ENCODE measurements around the gene CCDC146.
"Not testable (repeated sequence)": the region's sequence is repeated elsewhere in the genome, so short reads cannot be mapped to it uniquely, and the experiment has no call there.

The CCDC146 gene

DNA sequence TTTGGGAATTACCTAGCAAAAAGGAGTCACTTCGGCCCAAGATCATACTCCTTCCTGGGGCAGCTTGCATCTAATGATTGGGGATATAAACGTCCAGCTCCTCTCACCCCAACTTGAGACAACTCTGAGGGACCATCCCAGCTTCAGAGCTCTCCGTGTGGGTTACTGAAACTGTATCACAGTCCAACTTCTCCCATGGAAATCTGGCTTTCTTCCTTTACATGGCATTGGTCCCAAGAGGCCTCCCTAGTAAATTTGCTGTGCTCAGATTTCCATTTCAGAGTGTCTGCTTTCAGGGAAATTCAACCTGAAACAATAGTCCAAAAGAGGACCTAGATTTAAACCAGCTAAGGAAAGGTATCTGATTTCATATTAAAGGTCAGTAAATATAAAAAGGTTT is 14.8 kb upstream of the CCDC146 start:
- H3K4me1 ChIP-seq (ENCODE audit: control insufficient read depth, insufficient read depth, low read length); H3K27me3 ChIP-seq (ENCODE audit: control insufficient read depth, insufficient read depth, low read length); H3K4me2 ChIP-seq (ENCODE audit: low read length); H3K9ac ChIP-seq (ENCODE audit: low read depth, low read length); H3K9me3 ChIP-seq (replicated peaks; ENCODE audit: low read length); H3K36me3 ChIP-seq (ENCODE audit: insufficient read depth, low read length); H3K4me3 ChIP-seq (ENCODE audit: low read length): not testable (repeated sequence)

DNA sequence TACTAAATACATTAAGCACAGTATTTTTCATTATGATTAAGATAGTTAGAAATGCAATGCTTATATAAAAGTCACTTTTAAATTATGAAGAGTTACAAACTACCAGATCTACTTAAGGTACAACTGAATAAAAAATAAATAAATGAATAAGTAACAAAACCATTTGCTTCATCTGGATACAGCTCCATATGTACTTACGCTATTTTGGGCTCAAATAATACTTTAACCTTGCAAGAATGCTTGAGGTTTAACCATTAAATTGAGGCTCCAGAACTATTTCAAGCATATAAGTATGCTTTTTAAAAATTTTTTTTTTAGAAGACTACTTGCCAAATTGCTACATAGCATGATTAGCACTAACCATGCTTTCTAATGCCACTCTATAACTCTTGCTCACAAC is 14.1 kb upstream of the CCDC146 start:
- H3K4me2 ChIP-seq (ENCODE audit: low read length); H3K27me3 ChIP-seq (ENCODE audit: control insufficient read depth, insufficient read depth, low read length); H3K9me3 ChIP-seq (replicated peaks; ENCODE audit: low read length); H3K4me3 ChIP-seq (ENCODE audit: low read length); H3K9ac ChIP-seq (ENCODE audit: low read depth, low read length); H3K36me3 ChIP-seq (ENCODE audit: insufficient read depth, low read length); H3K4me1 ChIP-seq (ENCODE audit: control insufficient read depth, insufficient read depth, low read length): not testable (repeated sequence)

DNA sequence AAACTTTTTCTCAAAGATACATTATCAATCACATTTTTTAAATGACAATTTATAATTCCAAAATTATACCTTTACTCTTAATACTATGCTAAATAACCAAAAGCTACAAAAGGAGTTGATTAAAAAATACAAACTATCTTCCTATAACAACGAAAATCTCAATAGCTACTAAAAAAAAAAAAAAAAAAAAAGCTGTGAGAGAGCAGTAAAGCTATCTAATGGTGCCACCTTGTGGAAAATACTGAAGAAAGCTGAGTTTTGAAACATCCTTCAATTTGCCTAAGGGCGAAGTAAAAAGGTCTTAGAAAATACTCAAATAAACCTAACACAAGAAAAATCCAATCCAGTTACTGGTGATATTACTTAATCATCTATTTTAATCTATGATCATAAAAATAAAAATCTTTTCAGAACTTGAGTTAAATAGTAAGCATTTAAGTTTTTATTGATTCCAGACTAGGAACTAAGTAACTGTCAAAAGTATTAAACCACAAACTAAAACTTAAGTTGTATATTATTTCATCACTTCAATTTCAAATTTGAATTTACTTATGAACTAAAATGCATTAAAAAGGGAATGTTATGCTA is 9.6 kb upstream of the CCDC146 start:
- H3K9ac ChIP-seq (ENCODE audit: low read depth, low read length); H3K4me2 ChIP-seq (ENCODE audit: low read length); H3K36me3 ChIP-seq (ENCODE audit: insufficient read depth, low read length); H3K9me3 ChIP-seq (replicated peaks; ENCODE audit: low read length); H3K4me3 ChIP-seq (ENCODE audit: low read length); H3K4me1 ChIP-seq (ENCODE audit: control insufficient read depth, insufficient read depth, low read length); H3K27me3 ChIP-seq (ENCODE audit: control insufficient read depth, insufficient read depth, low read length): not testable (repeated sequence)

DNA sequence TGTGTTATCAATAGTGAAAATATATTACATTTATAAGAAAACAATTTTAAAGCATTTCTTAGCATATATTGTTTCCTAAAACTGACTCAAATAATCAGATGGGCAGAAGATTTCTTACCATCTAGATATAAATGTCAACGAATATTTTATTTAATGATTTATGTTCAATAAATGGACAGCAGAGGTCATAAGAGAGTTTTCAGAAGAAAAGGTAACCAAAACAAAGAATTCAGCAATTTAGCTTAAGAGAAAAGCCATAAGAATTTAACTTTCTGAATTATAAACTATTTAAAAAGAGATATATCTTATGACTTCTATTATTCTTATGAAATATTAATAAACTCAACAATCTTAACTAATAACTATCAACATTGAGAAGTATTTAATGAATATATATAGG is 3.1 kb downstream of the CCDC146 start:
- not testable (repeated sequence) for H3K9me3 ChIP-seq (replicated peaks; ENCODE audit: low read length); H3K4me2 ChIP-seq (ENCODE audit: low read length); H3K27me3 ChIP-seq (ENCODE audit: control insufficient read depth, insufficient read depth, low read length); H3K4me3 ChIP-seq (ENCODE audit: low read length); H3K4me1 ChIP-seq (ENCODE audit: control insufficient read depth, insufficient read depth, low read length); H3K9ac ChIP-seq (ENCODE audit: low read depth, low read length); H3K36me3 ChIP-seq (ENCODE audit: insufficient read depth, low read length)

DNA sequence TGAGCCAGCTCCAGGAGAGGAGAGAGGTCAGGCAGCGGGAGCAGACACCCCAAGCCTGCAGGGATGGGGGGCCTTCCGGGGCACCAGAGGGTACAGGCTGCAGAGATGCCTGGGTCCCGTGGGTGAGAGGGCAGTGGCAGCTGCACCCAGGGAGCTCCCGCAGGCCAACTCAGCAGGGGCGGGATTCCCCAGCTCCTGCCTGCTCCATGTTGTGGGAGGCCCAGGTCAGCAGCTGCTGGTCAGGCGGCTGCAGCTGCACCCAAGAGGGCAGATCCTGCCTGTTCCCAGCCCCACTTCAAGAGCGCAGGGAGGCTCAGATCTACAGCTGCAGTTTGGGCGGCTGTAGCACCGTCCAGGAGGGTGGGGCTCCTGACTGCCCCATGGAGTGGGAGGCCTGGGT is 4.6 kb downstream of the CCDC146 start:
- H3K36me3 ChIP-seq (ENCODE audit: insufficient read depth, low read length); H3K4me2 ChIP-seq (ENCODE audit: low read length); H3K9ac ChIP-seq (ENCODE audit: low read depth, low read length); H3K27me3 ChIP-seq (ENCODE audit: control insufficient read depth, insufficient read depth, low read length); H3K4me1 ChIP-seq (ENCODE audit: control insufficient read depth, insufficient read depth, low read length); H3K9me3 ChIP-seq (replicated peaks; ENCODE audit: low read length); H3K4me3 ChIP-seq (ENCODE audit: low read length): not testable (repeated sequence)

DNA sequence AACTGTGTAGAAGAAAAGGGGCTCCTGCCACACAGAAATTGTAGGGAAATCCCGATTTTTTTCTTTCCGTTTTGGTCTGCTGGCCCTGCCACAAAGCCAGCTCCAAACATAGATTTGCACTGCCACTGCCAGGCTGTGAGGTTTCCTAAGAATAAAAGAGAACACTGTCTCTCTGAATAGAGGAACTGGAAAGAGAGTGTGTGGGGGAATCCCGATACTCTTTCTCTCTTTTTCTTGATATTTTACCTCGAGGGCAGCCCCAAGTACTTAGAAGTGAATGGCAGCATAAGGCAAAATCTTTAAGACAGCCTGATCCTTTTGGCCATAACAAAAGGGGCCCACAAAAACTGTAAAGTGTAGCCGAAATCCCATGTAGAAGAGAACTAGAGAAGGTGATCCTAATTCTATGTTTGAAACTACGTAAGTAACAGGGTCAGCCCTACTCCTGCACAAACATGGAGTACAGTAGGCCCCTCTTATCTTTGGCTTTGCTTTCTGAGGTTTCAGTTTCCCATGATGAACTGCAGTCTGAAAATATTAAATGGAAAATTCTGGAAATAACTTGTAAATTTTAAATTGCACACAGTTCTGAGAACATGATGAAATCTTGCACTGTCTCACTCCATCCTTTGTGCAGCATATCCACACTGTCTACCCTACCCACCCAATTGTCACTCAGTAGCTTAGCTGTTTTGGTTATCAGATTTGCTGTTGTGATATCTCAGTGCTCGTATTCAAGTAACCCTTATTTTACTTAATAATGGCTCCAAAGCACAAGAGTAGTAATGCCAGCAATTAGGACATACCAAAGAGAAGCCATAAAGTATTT is 6.4 kb downstream of the CCDC146 start:
- H3K4me1 ChIP-seq (ENCODE audit: control insufficient read depth, insufficient read depth, low read length); H3K27me3 ChIP-seq (ENCODE audit: control insufficient read depth, insufficient read depth, low read length); H3K9me3 ChIP-seq (replicated peaks; ENCODE audit: low read length); H3K36me3 ChIP-seq (ENCODE audit: insufficient read depth, low read length): not testable (repeated sequence)
- Histone ChIP-seq H3K4me3 (ENCODE audit: low read length) (peak overlapping the region; percentile 51), H3K9ac (ENCODE audit: low read depth, low read length) (peak overlapping the region; percentile 63), H3K4me2 (ENCODE audit: low read length) (peak overlapping the region; percentile 66)

DNA sequence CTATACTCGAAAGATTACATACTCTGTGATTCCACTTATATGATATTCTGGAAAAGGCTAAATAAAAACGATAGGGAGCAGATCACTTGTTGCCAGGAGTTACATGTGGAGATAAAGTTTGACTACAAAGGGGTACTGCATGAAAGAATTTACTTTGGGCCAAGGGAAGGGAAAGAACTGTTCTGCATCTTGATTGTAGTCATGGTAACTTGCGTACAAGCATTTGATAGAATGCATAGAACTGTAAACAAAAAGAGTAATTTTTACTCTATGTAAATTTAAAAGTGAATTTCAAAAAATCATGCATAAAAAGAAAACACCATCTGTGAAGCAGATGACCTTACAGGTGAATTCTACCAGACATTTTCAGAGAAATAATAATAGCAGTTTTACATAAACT is 9.4 kb downstream of the CCDC146 start:
- H3K9ac ChIP-seq (ENCODE audit: low read depth, low read length); H3K4me3 ChIP-seq (ENCODE audit: low read length); H3K36me3 ChIP-seq (ENCODE audit: insufficient read depth, low read length); H3K27me3 ChIP-seq (ENCODE audit: control insufficient read depth, insufficient read depth, low read length); H3K9me3 ChIP-seq (replicated peaks; ENCODE audit: low read length); H3K4me1 ChIP-seq (ENCODE audit: control insufficient read depth, insufficient read depth, low read length); H3K4me2 ChIP-seq (ENCODE audit: low read length): not testable (repeated sequence)

DNA sequence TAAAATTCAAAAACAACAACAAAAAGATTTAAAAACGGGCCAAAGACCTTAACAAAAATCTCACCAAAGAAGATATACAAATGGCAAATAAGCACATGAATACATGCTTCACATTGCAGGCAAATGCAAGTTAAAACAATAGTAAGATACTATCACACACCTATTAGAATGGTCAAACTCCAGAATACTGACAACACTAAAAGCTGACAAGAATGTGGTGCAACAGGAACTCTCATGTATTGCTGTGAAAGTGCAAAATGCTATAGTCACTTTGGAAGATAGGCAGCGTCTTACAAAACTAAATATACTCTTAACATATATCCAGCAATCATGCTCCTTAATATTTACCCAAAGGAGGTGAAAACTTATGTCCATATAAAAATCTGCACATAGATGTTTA is 16.3 kb downstream of the CCDC146 start:
- not testable (repeated sequence) for H3K4me3 ChIP-seq (ENCODE audit: low read length)

DNA sequence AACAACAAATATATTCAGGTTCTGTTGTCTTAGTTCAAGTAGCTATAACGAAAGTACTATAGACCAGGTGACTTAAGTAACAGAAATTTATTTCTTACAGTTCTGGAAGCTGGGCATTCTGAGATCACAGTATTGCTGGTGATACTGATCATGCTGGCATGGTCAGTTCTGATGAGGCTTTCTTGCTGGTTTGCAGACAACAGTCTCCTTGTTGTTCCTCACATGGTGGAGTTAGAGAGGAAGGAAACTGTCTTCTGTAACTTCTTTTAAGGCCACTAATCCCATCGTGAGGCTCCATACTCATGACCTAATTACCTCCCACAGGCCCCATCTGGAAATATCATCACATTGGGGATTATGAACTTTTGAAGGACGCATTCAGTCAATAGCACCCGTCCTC is 17.9 kb downstream of the CCDC146 start:
- H3K36me3 ChIP-seq (ENCODE audit: insufficient read depth, low read length); H3K4me1 ChIP-seq (ENCODE audit: control insufficient read depth, insufficient read depth, low read length); H3K27me3 ChIP-seq (ENCODE audit: control insufficient read depth, insufficient read depth, low read length); H3K4me2 ChIP-seq (ENCODE audit: low read length); H3K4me3 ChIP-seq (ENCODE audit: low read length); H3K9me3 ChIP-seq (replicated peaks; ENCODE audit: low read length); H3K9ac ChIP-seq (ENCODE audit: low read depth, low read length): not testable (repeated sequence)

More for the DNA sequence above, 16.3 kb downstream of the CCDC146 start:
- H3K27me3 ChIP-seq (ENCODE audit: control insufficient read depth, insufficient read depth, low read length); H3K4me2 ChIP-seq (ENCODE audit: low read length); H3K9me3 ChIP-seq (replicated peaks; ENCODE audit: low read length); H3K9ac ChIP-seq (ENCODE audit: low read depth, low read length); H3K4me1 ChIP-seq (ENCODE audit: control insufficient read depth, insufficient read depth, low read length); H3K36me3 ChIP-seq (ENCODE audit: insufficient read depth, low read length): not testable (repeated sequence)

DNA sequence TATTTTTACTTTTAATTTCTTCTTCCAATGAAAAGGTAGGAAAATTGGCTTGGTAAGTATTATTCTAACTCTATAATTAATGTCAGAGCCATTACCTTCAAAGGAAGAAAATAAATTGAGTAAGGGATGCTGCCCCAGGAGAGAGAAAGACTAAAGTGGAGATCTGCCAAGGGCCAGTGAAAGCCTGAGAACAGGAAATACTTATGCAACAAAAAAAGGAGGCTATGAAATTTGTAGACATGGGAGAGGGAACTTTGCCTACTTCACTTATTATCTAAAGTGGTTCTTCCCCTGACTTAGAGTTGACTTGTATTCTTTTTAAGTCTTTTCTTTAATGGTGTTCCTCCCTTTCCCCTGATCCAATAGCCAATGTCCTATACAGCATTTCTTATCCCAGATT is 29.8 kb downstream of the CCDC146 start:
- H3K9ac ChIP-seq (ENCODE audit: low read depth, low read length); H3K4me1 ChIP-seq (ENCODE audit: control insufficient read depth, insufficient read depth, low read length); H3K36me3 ChIP-seq (ENCODE audit: insufficient read depth, low read length); H3K4me2 ChIP-seq (ENCODE audit: low read length); H3K27me3 ChIP-seq (ENCODE audit: control insufficient read depth, insufficient read depth, low read length); H3K4me3 ChIP-seq (ENCODE audit: low read length); H3K9me3 ChIP-seq (replicated peaks; ENCODE audit: low read length): not testable (repeated sequence)

DNA sequence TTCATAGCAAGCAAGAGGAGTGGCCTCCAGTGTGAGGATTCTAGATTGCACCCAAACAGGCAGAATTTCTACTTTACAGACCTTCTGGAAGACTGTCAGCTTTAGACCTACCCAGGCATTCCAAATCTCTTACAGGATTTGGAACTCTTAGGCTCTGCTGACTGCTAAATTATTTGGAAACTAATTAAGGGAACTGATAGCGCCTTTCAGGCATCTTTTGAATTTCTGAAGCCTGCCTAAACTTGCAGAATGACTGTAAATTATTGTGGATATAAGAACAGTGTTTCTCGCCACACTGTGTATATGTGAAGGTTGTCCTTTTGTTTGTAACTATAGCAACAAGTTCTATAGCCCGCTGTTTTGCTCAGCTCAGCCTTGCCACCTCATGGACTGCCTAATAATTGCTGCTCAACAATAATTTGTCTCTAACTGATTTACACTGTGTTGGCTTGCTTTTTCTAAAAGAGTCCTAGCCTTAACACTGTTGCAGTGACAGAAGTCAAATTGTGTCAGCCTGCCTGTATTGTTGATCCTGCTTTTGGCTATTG is 32.6 kb downstream of the CCDC146 start:
- not testable (repeated sequence) for H3K9ac ChIP-seq (ENCODE audit: low read depth, low read length); H3K36me3 ChIP-seq (ENCODE audit: insufficient read depth, low read length); H3K4me3 ChIP-seq (ENCODE audit: low read length); H3K4me2 ChIP-seq (ENCODE audit: low read length); H3K4me1 ChIP-seq (ENCODE audit: control insufficient read depth, insufficient read depth, low read length); H3K9me3 ChIP-seq (replicated peaks; ENCODE audit: low read length); H3K27me3 ChIP-seq (ENCODE audit: control insufficient read depth, insufficient read depth, low read length)
